A549 (cell line): ENCODE data around the gene SUGP1. TPM values are rescaled to one million over a fixed set of nuclear protein-coding genes. Genes with fewer than 3 reads are reported as not detected.

Source experiments
- ATAC-seq, 2 experiments: fragments of 200-7000 bp in 1 of 2; fragments of >200 bp in 1 of 2; cut with Nextera tagmentation in 1 of 2; cut with Tn5 transposase in 1 of 2; 3 replicates each; pipeline versions ENCODE4 v1.8.0 to v1.9.1; 2018 to 2020; ENCODE audit warnings: mild to moderate bottlenecking in 1 of 2, moderate library complexity in 1 of 2
- CTCF ChIA-PET: fragments of 300-600 bp; sonication (Branson Sonifier 250); formaldehyde crosslinking; extraction: SDS; loops from one replicate; lab custom pipeline; 2021; ENCODE audit warnings: antibody characterized with exemption, inconsistent platforms; lab: Yijun Ruan, JAX
- POLR2A ChIA-PET: fragments of 350-600 bp; formaldehyde crosslinking; extraction: SDS; loops from one replicate; lab custom pipeline; 2021; ENCODE audit warnings: antibody characterized with exemption, inconsistent platforms; lab: Yijun Ruan, JAX
- DNase-seq, 2 experiments: peaks; one replicate each; pipeline versions ENCODE4 v3.0.0 to v3.0.0-alpha.2; 2011 to 2016; ENCODE audit warnings: low read depth in 1 of 2, low spot score in 1 of 2
- FAIRE-seq: peaks from 2 replicates; lab custom pipeline; 2011; peaks lifted over from hg19 to GRCh38; lab: Jason Lieb, UNC
- H3K27ac ChIP-seq, 2 experiments: fragments of >200 bp; sonication (Bioruptor Twin); formaldehyde crosslinking; 3 replicates each; pipeline ENCODE4 v1.5.1; 2016 to 2017
- H3K4me1 ChIP-seq: fragments of >200 bp; sonication (Bioruptor Twin); formaldehyde crosslinking; 3 replicates; pipeline ENCODE4 v1.6.1; 2016
- H3K4me2 ChIP-seq: fragments of >200 bp; sonication (Bioruptor Twin); formaldehyde crosslinking; 3 replicates; pipeline ENCODE4 v1.6.1; 2016
- H3K4me3 ChIP-seq: fragments of >200 bp; sonication (Bioruptor Twin); formaldehyde crosslinking; 3 replicates; pipeline ENCODE4 v1.5.1; 2016
- H3K9me3 ChIP-seq: fragments of >200 bp; sonication (Bioruptor Twin); formaldehyde crosslinking; 3 replicates; pipeline ENCODE4 v1.6.1; 2016
- BCL3 ChIP-seq: fragments of >200 bp; sonication (Bioruptor Twin); formaldehyde crosslinking; IDR thresholded peaks from 3 replicates; pipeline ENCODE4 v1.6.1; 2016
- CBX2 ChIP-seq: fragments of 200-600 bp; sonication (generic); IDR thresholded peaks from 2 replicates; pipeline ENCODE4 v1.6.1; 2016; ENCODE audit warnings: low read depth, mild to moderate bottlenecking, borderline replicate concordance
- CEBPB ChIP-seq, 2 experiments: fragments of >200 bp in 1 of 2; sonication (Bioruptor Twin) in 1 of 2; formaldehyde crosslinking in 1 of 2; IDR thresholded peaks; 2 replicates each; pipeline ENCODE4 v1.6.1; 2012 to 2016
- CHD4 ChIP-seq: fragments of 200-600 bp; sonication (generic); IDR thresholded peaks from 2 replicates; pipeline ENCODE4 v1.6.1; 2016; ENCODE audit warnings: antibody characterized with exemption, mild to moderate bottlenecking, borderline replicate concordance
- E2F6 ChIP-seq: IDR thresholded peaks from 2 replicates; pipeline ENCODE4 v1.6.1; 2012; ENCODE audit warnings: low read depth, borderline replicate concordance
- EP300 ChIP-seq, 2 experiments: fragments of >200 bp; sonication (Bioruptor Twin); formaldehyde crosslinking; IDR thresholded peaks; 2 replicates in 1 of 2; 3 replicates in 1 of 2; pipeline ENCODE4 v1.6.1; 2016 to 2017
- FOSL2 ChIP-seq, 2 experiments: fragments of 450-650 bp in 1 of 2; fragments of >200 bp in 1 of 2; sonication (Bioruptor Twin) in 1 of 2; formaldehyde crosslinking; IDR thresholded peaks; 2 replicates each; pipeline versions ENCODE4 v1.5.0 to v1.6.1; 2016 to 2020; ENCODE audit warnings: mild to moderate bottlenecking in 1 of 2, moderate library complexity in 1 of 2
- FOXS1 ChIP-seq: fragments of 250-450 bp; sonication (Bioruptor Pico); IDR thresholded peaks from 2 replicates; pipeline ENCODE4 v1.5.0; 2020; ENCODE audit warnings: mild to moderate bottlenecking, moderate library complexity
- HDAC2 ChIP-seq: fragments of 200-600 bp; sonication (generic); IDR thresholded peaks from 2 replicates; pipeline ENCODE4 v1.6.1; 2016
- HEYL ChIP-seq: fragments of 250-450 bp; sonication (Bioruptor Pico); IDR thresholded peaks from 2 replicates; pipeline ENCODE4 v1.8.0; 2021; ENCODE audit warnings: mild to moderate bottlenecking, moderate library complexity
- HMGXB4 ChIP-seq: fragments of 250-450 bp; sonication (Bioruptor Pico); IDR thresholded peaks from 2 replicates; pipeline ENCODE4 v1.5.0; 2021; ENCODE audit warnings: mild to moderate bottlenecking, moderate library complexity, borderline replicate concordance
- HOXA7 ChIP-seq: fragments of 250-450 bp; sonication (Bioruptor Pico); IDR thresholded peaks from 2 replicates; pipeline ENCODE4 v1.5.0; 2020; ENCODE audit warnings: mild to moderate bottlenecking, moderate library complexity
- KDM5A ChIP-seq: fragments of 200-600 bp; sonication (generic); IDR thresholded peaks from 2 replicates; pipeline ENCODE4 v1.6.1; 2016; ENCODE audit warnings: antibody characterized with exemption, mild to moderate bottlenecking
- MAFK ChIP-seq: fragments of 450-650 bp; IDR thresholded peaks from 2 replicates; pipeline ENCODE4 v1.6.1; 2014; ENCODE audit not compliant: partially characterized antibody
- MAZ ChIP-seq: fragments of 150-350 bp; IDR thresholded peaks from 2 replicates; pipeline ENCODE4 v1.6.1; 2014; ENCODE audit warnings: antibody characterized with exemption, low read depth, low read length, borderline replicate concordance
- NPAS2 ChIP-seq: fragments of 250-450 bp; sonication (Bioruptor Pico); IDR thresholded peaks from 2 replicates; pipeline ENCODE4 v1.8.0; 2022; ENCODE audit warnings: mild to moderate bottlenecking, moderate library complexity, borderline replicate concordance
- POLR2A ChIP-seq: IDR thresholded peaks from 2 replicates; pipeline ENCODE4 v1.6.1; 2012; ENCODE audit warnings: mild to moderate bottlenecking, low read length
- REST ChIP-seq: fragments of 200-600 bp; sonication (generic); IDR thresholded peaks from 2 replicates; pipeline ENCODE4 v1.6.1; 2016; ENCODE audit warnings: antibody characterized with exemption, mild to moderate bottlenecking, moderate library complexity
- RNF2 ChIP-seq: fragments of 200-600 bp; sonication (generic); IDR thresholded peaks from 2 replicates; pipeline ENCODE4 v1.6.1; 2016; ENCODE audit warnings: low read depth, mild to moderate bottlenecking, antibody characterized with exemption, moderate library complexity, borderline replicate concordance
- TFCP2L1 ChIP-seq: fragments of 250-450 bp; sonication (Bioruptor Pico); IDR thresholded peaks from 2 replicates; pipeline ENCODE4 v1.5.0; 2021; ENCODE audit warnings: mild to moderate bottlenecking
- WGBS: methylation state at CpG from one replicate; pipeline ENCODE4 v1.1.6; 2017; ENCODE audit errors: missing lambda C conversion rate; 5-methylcytosine and 5-hydroxymethylcytosine counted together
- polyA plus RNA-seq, 4 experiments: library from polyadenylated mRNA; depleted of rRNA in 3 of 4; stranded (reverse); fragments of >200 nt; fragmentation: RNase III in 1 of 4; extraction: RNeasy Plus Mini Kit Qiagen cat#74134 plus additional on column Dnase treatment in 1 of 4; gene quantifications; 2 replicates in 3 of 4; 3 replicates in 1 of 4; pipeline ENCODE4 v1.2.3, GENCODE V29; 2011 to 2017

Gene SUGP1
- polyA plus RNA-seq, 2 of the 4 experiments (the other 2 are of a cell fraction), result 21.9 to 30.0 TPM

- CTCF ChIA-PET, result no interaction called here
These were observed 79.8 kb downstream of the SUGP1 start for GRCh38 chr19:19240476-19240875.

GRCh38 chr19:19239675-19240074, 80.6 kb downstream of the SUGP1 start:
- no peak for FAIRE-seq
- no peaks in the 10 kb centered on the region for H3K4me1 ChIP-seq
- ChIA-PET CTCF (no interaction called here), POLR2A (no interaction called here)
- TF ChIP-seq MAFK (no peak), E2F6 (no peak), KDM5A (no peak), HEYL (no peak), POLR2A (no peak), FOXS1 (CRISPR knock-in tag) (no peak), MAZ (no peak), CBX2 (no peak)
- H3K4me2 ChIP-seq, result no peak overlapping the region
- DNase-seq, result no peak
- ATAC-seq, result no peak
- no peak overlapping the region for H3K27ac ChIP-seq
- H3K4me3 ChIP-seq, result no peak overlapping the region
- H3K9me3 ChIP-seq, result peaks cover 7% of the 10 kb centered on the region; the same call in 2 of the 3 replicates

More at GRCh38 chr19:19240476-19240875, 79.8 kb downstream of the SUGP1 start:
- Histone ChIP-seq H3K4me1 (no peaks in the 10 kb centered on the region), H3K4me2 (no peak overlapping the region), H3K9me3 (peaks cover 4% of the 10 kb centered on the region; the same call in 1 of the 3 replicates), H3K27ac (no peak overlapping the region), H3K4me3 (no peak overlapping the region)
- ATAC-seq, result no peak
- POLR2A ChIA-PET, result no interaction called here
- no peak for TF ChIP-seq TFCP2L1 (CRISPR knock-in tag)
- no peak for TF ChIP-seq EP300 (IDR thresholded peaks at IDR 0.05)
- TF ChIP-seq CHD4, result no peak
- TF ChIP-seq BCL3, result no peak
- TF ChIP-seq HDAC2, result no peak
- TF ChIP-seq CEBPB (IDR thresholded peaks at IDR 0.05), result no peak
- no peak for TF ChIP-seq FOSL2 (IDR thresholded peaks at IDR 0.05)
- TF ChIP-seq FOSL2 (CRISPR knock-in tag; IDR thresholded peaks at IDR 0.05), result no peak
- no peak for TF ChIP-seq NPAS2 (CRISPR knock-in tag)
- no peak for TF ChIP-seq CBX2
- no peak for TF ChIP-seq FOXS1 (CRISPR knock-in tag)
- no peak for TF ChIP-seq HOXA7 (CRISPR knock-in tag)
- TF ChIP-seq HMGXB4 (CRISPR knock-in tag), result no peak
- no peak for TF ChIP-seq RNF2
- DNase-seq, result no peak
- 100% methylated on average over 1 of the region's 9 CpGs for WGBS
- no peak for FAIRE-seq

GRCh38 chr19:19238126-19238894, 82.0 kb downstream of the SUGP1 start:
- Histone ChIP-seq H3K4me1 (no peaks in the 10 kb centered on the region), H3K27ac (no peak overlapping the region), H3K4me2 (no peak overlapping the region), H3K4me3 (no peak overlapping the region), H3K9me3 (peaks cover 15% of the 10 kb centered on the region; the same call in 2 of the 3 replicates)
- FAIRE-seq (no peak), ATAC-seq (peak in 1 of 2 experiments; percentile 30; a peak in 1 of 6 replicates), DNase-seq (no peak)
- TF ChIP-seq TFCP2L1 (CRISPR knock-in tag) (no peak), REST (no peak), BCL3 (no peak)
- ChIA-PET POLR2A (no interaction called here), CTCF (no interaction called here)
- 63% methylated on average over 7 of the region's 18 CpGs for WGBS
